AG04450 (cell line): ENCODE results near the gene SLC35F3. TPM values are rescaled to one million over a fixed set of nuclear protein-coding genes. Genes with fewer than 3 reads are reported as not detected.

Source experiments
- CTCF ChIA-PET: fragments of 300-600, 350-600 bp; formaldehyde crosslinking; extraction: SDS; loops from one replicate; lab custom pipeline; 2022; ENCODE audit warnings: antibody characterized with exemption, inconsistent platforms; lab: Charles Lee
- POLR2A ChIA-PET: fragments of 350-600 bp; formaldehyde crosslinking; extraction: SDS; loops from one replicate; lab custom pipeline; 2021; ENCODE audit warnings: antibody characterized with exemption, inconsistent platforms; lab: Yijun Ruan, JAX
- DNase-seq: peaks from one replicate; pipeline ENCODE4 v3.0.0-alpha.2; 2011; ENCODE audit warnings: low read depth, low spot score
- H3K27ac ChIP-seq: one replicate; pipeline ENCODE4 v1.5.1; 2012; ENCODE audit warnings: low read depth, low read length, control low read depth
- H3K27me3 ChIP-seq: one replicate; pipeline ENCODE4 v1.6.0; 2012; ENCODE audit warnings: low read length; ENCODE audit not compliant: control insufficient read depth, insufficient read depth
- H3K4me3 ChIP-seq: 2 replicates; pipeline ENCODE4 v1.5.1; 2011; ENCODE audit warnings: mild to moderate bottlenecking, low read depth, low read length, control low read depth
- H3K9me3 ChIP-seq: 2 replicates; pipeline ENCODE4 v1.5.1; 2012; ENCODE audit warnings: low read length; ENCODE audit not compliant: control insufficient read depth, insufficient read depth
- CTCF ChIP-seq: IDR thresholded peaks from 2 replicates; pipeline ENCODE4 v1.5.1; 2011; ENCODE audit warnings: low read depth, low read length, control low read depth, inconsistent platforms
- polyA plus RNA-seq: library from polyadenylated mRNA; depleted of rRNA; stranded (reverse); fragments of >200 nt; gene quantifications from 2 replicates; pipeline ENCODE4 v1.2.3, GENCODE V29; 2011

SLC35F3 gene
- polyA plus RNA-seq, 1 experiment, result 0.04 TPM

GRCh38 chr1:234331507-234331906 lies 427.0 kb downstream of the SLC35F3 start:
- POLR2A ChIA-PET, result no interaction called here
- CTCF ChIA-PET, result no interaction called here

GRCh38 chr1:234336359-234336758 lies 431.9 kb downstream of the SLC35F3 start:
- H3K4me3 ChIP-seq, result no peak overlapping the region
- TF ChIP-seq CTCF, result no peak
- no peak for DNase-seq
- no peaks in the 10 kb centered on the region for H3K27me3 ChIP-seq
- ChIA-PET POLR2A (interaction anchor here (0.7 kb wide), 1 partner anchor 37 kb away, joined by 3 read pairs; the partner anchor contains the start of gene COA6), CTCF (interaction anchor here (1.2 to 1.6 kb wide), 2 partner anchors 9 to 26 kb away, joined by 3 to 16 read pairs; no protein-coding TSS in a partner anchor)
- H3K27ac ChIP-seq, result no peak overlapping the region
- H3K9me3 ChIP-seq, result no peaks in the 10 kb centered on the region

More at GRCh38 chr1:234331507-234331906, 427.0 kb downstream of the SLC35F3 start:
- Histone ChIP-seq H3K4me3 (no peak overlapping the region), H3K27me3 (peaks cover 3% of the 10 kb centered on the region), H3K9me3 (no peaks in the 10 kb centered on the region; the same call in 1 of the 2 replicates), H3K27ac (no peak overlapping the region)
- DNase-seq, result no peak
- no peak for TF ChIP-seq CTCF

GRCh38 chr1:234337233-234337632 lies 432.8 kb downstream of the SLC35F3 start:
- Histone ChIP-seq H3K27ac (no peak overlapping the region), H3K27me3 (no peaks in the 10 kb centered on the region), H3K4me3 (no peak overlapping the region), H3K9me3 (no peaks in the 10 kb centered on the region)
- no peak for TF ChIP-seq CTCF
- no peak for DNase-seq
- ChIA-PET POLR2A (interaction anchor here (0.7 kb wide), 1 partner anchor 36 kb away, joined by 3 read pairs; the partner anchor contains the start of gene COA6), CTCF (interaction anchor here (1.2 to 1.6 kb wide), 2 partner anchors 10 to 27 kb away, joined by 3 to 16 read pairs; no protein-coding TSS in a partner anchor)

- no peaks in the 10 kb centered on the region for H3K27me3 ChIP-seq
- H3K27ac ChIP-seq, result no peak overlapping the region
- H3K9me3 ChIP-seq, result no peaks in the 10 kb centered on the region
- no peak for TF ChIP-seq CTCF
- ChIA-PET POLR2A (no interaction called here), CTCF (interaction anchor here (1.4 to 2.2 kb wide), 2 partner anchors 14 to 31 kb away, joined by 4 to 9 read pairs; no protein-coding TSS in a partner anchor)
- no peak overlapping the region for H3K4me3 ChIP-seq
- no peak for DNase-seq
Observed at GRCh38 chr1:234340528-234340927, 436.1 kb downstream of the SLC35F3 start.

GRCh38 chr1:234342774-234343173 lies 438.3 kb downstream of the SLC35F3 start:
- H3K4me3 ChIP-seq, result no peak overlapping the region
- CTCF ChIA-PET, result no interaction called here

More at GRCh38 chr1:234342774-234343173, 438.3 kb downstream of the SLC35F3 start:
- no peaks in the 10 kb centered on the region for H3K9me3 ChIP-seq
- POLR2A ChIA-PET, result no interaction called here
- TF ChIP-seq CTCF, result no peak
- DNase-seq, result no peak
- no peaks in the 10 kb centered on the region for H3K27me3 ChIP-seq
- H3K27ac ChIP-seq, result no peak overlapping the region
